GM21528 (cell line): ENCODE data around the gene BRD3OS.

Experiments
- ATAC-seq: cut with Tn5 transposase; IDR thresholded peaks from one replicate; pipeline ENCODE4 v1.9.1; 2021; ENCODE audit warnings: mild to moderate bottlenecking, moderate library complexity; ENCODE audit not compliant: unreplicated experiment, low FRiP score

The BRD3OS gene, protein sequence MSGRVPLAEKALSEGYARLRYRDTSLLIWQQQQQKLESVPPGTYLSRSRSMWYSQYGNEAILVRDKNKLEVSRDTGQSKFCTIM

GRCh38 chr9:134024828-134025605, at the start of gene BRD3OS:
BRD3OS (plus strand) TSS chr9:134025481; CDS start chr9:134026748, 1,267 bp downstream.
- peak; percentile 68 for ATAC-seq

DNA sequence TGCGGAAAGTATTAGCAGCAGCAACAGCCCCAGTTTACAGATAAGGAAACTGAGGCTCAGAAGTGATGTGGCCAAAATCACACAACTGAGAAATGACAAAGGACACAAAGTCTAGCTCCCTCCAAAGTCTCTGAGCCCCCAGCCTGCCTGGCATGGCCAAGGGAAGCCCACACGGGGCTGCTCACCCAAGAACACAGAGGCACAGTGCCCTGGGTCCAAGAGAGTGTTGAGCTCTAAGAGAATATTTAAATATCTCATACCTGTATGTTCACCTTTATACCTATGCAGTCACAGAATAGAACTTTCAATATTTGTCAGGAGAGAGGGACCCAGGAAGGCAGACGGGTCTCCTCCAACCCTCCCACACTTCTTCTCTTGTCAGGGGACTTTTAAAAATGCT, 49.8 kb upstream of the BRD3OS start:
- no peak for ATAC-seq

DNA sequence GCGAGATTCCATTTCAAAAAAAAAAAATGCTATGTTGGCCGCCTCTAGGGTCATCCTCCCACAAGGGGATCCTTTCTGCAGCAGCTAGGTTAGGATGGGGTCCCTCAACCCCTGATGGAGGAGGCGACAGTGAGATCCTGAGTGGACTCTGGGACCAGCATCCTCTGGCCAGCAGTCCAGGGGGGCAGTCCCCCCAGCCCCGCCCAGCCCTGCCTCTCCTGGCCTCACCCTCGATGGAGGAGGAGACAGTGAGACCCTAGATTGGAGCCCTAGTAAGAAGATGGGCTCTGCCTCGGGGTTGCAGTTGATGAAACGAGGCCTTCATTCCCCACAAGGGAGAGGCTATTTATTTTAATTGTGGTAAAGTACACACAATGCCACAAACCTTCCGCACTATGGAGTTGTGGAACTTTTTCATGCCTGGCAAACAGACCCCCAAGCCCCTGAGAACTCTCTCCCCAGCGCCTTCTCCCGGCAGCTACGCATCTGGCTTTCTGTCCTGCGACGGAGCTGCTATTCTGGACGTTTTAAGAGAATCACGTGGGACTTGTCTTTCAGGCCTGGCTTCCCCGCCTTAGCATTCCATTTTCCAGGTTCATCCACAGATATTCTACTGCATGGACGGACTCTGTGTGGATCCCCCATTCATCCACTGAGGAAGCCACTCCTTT, 49.0 kb upstream of the BRD3OS start:
- no peak for ATAC-seq

DNA sequence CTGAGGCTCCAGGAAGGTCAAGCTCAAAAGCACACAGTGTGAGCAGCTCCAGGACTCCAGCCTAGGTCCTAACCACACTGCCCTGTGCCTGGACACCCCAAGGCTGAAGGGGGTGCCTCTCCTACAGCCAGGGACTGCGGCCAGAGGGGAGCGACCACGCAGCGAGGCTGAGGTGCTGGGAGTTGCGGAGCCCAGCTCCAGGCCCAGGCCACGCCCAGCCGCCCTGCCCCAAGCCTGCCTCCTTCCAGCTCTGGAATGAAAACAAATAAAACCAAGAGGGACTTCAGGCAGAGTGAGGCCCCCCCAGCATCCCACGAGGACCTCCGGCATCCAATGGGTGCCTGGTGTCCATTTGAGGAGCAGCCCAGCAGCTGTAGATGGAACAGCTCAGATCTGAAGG, 48.4 kb upstream of the BRD3OS start:
- ATAC-seq = no peak

GRCh38 chr9:133977421-133978201, 47.7 kb upstream of the BRD3OS start:
- ATAC-seq = no peak

GRCh38 chr9:133978226-133978898, 46.9 kb upstream of the BRD3OS start:
- no peak for ATAC-seq

GRCh38 chr9:133978899-133979272, 46.4 kb upstream of the BRD3OS start:
- no peak for ATAC-seq

DNA sequence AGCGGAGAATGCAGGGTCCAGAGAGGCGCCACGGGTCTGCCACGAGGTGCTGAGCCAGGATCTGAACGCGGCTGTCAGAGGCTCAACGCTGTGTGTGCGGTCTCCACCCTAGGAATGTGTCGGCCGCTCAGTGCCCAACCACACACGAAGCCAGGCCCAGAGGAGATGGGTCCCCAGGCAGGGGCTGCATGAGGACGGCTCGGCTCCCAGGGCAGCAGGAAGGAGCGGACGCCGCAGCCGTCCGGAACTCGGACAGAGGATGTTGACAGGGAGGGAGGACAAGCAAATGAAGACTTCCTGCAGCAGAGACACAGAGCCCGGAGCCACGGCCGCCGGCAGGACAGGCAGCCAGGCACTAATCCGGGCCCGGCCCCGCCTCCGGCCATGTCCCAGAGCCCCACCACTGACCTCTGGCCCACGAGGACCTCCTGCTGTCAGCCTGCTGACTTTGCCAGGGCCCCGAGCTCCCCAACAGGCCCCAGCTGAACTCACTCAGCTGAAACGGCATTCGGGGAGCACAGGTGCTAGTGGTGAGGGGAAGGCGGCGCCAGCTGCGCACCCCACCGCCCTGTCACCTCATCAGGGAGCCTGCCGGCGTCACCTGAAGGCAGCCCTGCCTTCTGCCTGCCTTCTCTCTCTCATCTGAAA, 45.9 kb upstream of the BRD3OS start:
- ATAC-seq = no peak

DNA sequence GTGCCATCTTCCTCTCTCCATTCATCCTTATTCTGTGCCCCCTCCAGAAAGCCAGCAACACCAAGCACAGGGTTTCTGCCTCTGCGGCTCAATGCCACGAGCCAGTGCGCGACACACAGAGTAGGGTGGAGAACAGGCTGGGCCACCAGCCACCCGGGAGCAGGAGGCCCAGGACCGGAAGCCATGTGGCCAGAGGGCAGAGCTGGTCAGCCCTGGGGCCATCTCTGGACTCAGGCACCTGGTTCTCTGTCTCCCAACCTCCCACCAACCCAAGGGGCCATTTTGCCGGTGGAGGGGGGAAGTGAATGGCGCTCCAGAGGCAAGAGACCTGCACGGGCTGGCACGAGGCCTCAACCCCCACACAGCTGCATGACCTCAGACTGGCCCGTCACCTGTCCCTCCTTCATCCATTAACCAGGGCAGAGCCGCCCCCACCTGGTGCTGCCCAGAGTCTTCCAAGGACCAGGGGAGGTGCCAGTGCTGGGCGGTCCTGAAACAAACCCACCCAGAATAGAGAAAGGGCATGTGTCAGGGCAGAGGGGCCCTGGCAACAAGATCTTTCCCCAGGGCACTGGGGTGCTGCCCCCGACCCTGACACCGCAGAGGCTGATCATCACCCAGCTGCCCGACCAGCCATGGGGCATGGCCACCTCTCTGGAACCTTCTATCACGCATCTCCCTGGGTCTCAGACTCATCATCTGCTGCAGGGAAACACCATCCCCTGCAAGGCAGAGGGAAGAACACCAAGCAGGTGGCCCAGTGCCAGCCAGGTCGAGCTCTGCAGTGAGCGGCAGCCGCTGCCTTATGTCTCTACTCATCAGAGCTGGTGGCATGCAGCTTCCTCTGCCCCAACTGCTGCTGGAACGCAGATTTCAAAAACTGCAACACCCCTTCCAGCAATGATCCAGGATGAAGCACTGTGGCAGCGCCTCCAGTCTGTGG, 45.1 kb upstream of the BRD3OS start:
- ATAC-seq = no peak

GRCh38 chr9:133980864-133981588, 44.3 kb upstream of the BRD3OS start:
- no peak for ATAC-seq

DNA sequence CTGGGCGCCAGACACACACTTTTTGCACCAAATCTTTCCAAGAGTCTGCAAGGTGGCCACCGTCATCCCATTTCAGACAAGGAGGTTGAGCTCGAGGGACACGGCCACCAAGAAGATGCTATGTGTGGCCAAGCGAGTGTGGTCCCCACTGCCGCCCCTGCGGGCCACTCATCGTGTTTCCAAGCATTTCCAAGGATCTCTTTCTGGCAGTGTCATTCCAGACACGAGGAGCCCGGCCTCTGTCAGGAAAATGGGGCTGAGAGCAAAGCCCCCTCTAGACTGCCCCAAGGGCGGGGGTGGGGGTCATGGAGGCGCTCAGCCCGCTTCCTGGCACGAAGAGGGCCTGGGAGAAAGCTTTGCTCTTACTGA, 43.7 kb upstream of the BRD3OS start:
- ATAC-seq = no peak

- no peak for ATAC-seq
These were observed 43.2 kb upstream of the BRD3OS start for GRCh38 chr9:133981958-133982681.

DNA sequence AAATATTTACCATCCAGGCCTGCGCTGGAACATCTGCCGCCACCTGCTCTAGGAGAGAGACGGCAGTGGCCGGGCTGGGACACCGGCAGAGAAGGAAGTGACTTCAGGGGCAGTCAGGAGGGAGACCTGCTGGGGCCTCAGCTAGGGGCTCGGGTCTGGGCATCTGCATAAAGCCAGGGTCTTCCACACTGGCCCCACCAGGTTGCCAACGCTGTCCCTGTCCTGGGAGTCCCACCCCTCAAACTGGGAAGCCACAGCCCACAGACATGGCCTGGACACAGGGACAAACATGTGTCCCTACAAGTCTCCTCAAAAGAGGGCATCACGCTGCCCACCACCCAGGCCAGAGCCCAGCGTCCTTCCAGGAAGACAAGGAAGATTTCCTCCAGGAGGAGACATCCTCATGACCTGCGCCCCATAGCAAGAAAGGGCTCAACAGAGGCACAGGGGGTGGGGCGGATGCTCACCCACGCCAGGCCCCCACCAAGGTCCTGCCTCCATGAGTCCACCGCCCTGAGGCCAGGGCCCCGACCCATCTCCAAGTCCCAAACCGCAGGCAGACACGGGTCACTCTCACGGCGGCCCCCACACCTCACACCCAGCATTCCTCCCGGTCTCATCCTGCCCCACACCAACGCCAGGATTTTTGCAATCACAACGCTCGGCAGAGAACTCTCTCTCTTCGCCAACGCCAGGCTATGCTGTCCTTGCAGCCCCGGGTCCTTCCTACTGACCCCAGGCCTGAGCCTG, 42.1 kb upstream of the BRD3OS start:
- no peak for ATAC-seq

DNA sequence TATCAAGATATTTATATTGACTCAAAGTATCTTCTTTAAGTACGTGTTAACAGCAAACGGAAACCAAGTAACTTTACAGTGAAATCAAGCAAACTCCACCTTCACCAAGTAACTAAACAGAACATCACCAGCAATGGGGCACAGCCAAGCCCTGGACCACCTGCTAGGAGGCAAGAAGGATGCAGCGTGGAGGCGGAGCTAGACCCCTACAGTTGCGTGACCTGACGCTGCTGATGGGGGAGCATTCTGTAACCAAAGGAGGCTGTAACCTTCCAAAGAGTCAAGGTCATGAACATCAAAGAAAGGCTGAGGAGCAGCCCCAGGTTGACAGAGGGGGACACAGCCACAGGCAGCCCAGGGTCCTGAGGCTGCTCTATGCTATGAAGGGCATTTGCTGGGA, 39.2 kb upstream of the BRD3OS start:
- no peak for ATAC-seq

GRCh38 chr9:133986774-133987445, 38.4 kb upstream of the BRD3OS start:
- no peak for ATAC-seq

- no peak for ATAC-seq
These were observed 37.9 kb upstream of the BRD3OS start for GRCh38 chr9:133987446-133987788.
